Neural progenitor cell (in vitro differentiated cells): ENCODE data around the gene LGALS12.
"Not testable (repeated sequence)": the region's sequence is repeated elsewhere in the genome, so short reads cannot be mapped to it uniquely, and the experiment has no call there.

Experiments
- EZH2 ChIP-seq: fragments of 200-600 bp; sonication (generic); IDR thresholded peaks from 2 replicates; pipeline ENCODE4 v1.6.1; 2017; ENCODE audit warnings: antibody characterized with exemption, mild to moderate bottlenecking, moderate library complexity
- EZH2phosphoT487 ChIP-seq: fragments of 200-600 bp; sonication (generic); IDR thresholded peaks from 2 replicates; pipeline ENCODE4 v1.6.1; 2017; ENCODE audit warnings: antibody characterized with exemption
- TF ChIP-seq, protein P1 (sequence below): fragments of 200-600 bp; sonication (generic); IDR thresholded peaks from 2 replicates; pipeline ENCODE4 v1.5.1; 2017; ENCODE audit warnings: antibody characterized with exemption, mild to moderate bottlenecking

DNA sequence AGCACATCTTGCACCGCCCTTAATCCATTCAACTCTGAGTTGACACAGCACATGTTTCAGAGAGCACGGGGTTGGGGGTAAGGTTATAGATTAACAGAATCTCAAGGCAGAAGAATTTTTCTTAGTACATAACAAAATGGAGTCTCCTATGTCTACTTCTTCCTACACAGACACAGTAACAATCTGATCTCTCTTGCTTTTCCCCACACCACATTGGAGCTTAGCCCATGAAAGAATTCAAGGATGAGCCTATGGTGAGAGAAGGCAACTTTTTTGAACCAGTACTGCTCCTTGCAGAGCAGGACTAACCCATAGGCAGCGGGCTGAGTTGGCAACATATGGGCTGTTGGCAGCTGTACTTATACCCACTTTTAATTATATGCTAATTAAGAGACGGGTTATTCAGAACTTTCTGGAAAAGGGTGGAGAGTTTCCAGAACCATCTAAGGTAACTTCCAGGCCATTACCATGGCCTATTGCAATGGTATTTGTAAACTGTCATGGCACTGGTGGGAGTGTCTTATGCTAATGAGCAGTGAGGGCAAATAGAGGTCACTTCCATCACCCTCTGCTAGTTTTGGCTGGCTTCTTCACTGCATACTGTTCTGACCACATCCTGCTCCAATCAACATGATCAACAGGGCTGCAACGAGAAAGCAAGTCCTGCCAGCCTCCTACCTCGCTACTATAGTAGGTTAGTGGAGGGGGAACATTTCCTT, 25.3 kb downstream of the LGALS12 start:
- TF ChIP-seq EZH2phosphoT487, EZH2: not testable (repeated sequence)
- TF ChIP-seq, protein P1, sequence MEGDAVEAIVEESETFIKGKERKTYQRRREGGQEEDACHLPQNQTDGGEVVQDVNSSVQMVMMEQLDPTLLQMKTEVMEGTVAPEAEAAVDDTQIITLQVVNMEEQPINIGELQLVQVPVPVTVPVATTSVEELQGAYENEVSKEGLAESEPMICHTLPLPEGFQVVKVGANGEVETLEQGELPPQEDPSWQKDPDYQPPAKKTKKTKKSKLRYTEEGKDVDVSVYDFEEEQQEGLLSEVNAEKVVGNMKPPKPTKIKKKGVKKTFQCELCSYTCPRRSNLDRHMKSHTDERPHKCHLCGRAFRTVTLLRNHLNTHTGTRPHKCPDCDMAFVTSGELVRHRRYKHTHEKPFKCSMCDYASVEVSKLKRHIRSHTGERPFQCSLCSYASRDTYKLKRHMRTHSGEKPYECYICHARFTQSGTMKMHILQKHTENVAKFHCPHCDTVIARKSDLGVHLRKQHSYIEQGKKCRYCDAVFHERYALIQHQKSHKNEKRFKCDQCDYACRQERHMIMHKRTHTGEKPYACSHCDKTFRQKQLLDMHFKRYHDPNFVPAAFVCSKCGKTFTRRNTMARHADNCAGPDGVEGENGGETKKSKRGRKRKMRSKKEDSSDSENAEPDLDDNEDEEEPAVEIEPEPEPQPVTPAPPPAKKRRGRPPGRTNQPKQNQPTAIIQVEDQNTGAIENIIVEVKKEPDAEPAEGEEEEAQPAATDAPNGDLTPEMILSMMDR: not testable (repeated sequence)
